Breast epithelium (tissue), 3 donors: ENCODE data around the gene TRAPPC5.

Experiments
- POLR2A ChIP-seq: fragments of 450-650 bp; IDR thresholded peaks from one replicate; pipeline ENCODE4 v1.6.1; 2016; ENCODE audit warnings: antibody characterized with exemption, mild to moderate bottlenecking, moderate library complexity
- POLR2AphosphoS5 ChIP-seq, 3 donors: sonication (generic); formaldehyde crosslinking; IDR thresholded peaks; one replicate each; pipeline ENCODE4 v1.6.1; 2017; ENCODE audit warnings: antibody characterized with exemption in 3 of 3
- TF ChIP-seq, protein P1 (sequence below), 3 donors: fragments of 450-650 bp; IDR thresholded peaks; one replicate each; pipeline ENCODE4 v1.5.1; 2016 to 2017; ENCODE audit warnings: antibody characterized with exemption in 3 of 3, mild to moderate bottlenecking in 3 of 3, moderate library complexity in 3 of 3

GRCh38 chr19:7731218-7731595 lies 50.6 kb downstream of the TRAPPC5 start:
- TF ChIP-seq, protein P1, sequence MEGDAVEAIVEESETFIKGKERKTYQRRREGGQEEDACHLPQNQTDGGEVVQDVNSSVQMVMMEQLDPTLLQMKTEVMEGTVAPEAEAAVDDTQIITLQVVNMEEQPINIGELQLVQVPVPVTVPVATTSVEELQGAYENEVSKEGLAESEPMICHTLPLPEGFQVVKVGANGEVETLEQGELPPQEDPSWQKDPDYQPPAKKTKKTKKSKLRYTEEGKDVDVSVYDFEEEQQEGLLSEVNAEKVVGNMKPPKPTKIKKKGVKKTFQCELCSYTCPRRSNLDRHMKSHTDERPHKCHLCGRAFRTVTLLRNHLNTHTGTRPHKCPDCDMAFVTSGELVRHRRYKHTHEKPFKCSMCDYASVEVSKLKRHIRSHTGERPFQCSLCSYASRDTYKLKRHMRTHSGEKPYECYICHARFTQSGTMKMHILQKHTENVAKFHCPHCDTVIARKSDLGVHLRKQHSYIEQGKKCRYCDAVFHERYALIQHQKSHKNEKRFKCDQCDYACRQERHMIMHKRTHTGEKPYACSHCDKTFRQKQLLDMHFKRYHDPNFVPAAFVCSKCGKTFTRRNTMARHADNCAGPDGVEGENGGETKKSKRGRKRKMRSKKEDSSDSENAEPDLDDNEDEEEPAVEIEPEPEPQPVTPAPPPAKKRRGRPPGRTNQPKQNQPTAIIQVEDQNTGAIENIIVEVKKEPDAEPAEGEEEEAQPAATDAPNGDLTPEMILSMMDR (IDR thresholded peaks at IDR 0.05), result no peak
- TF ChIP-seq POLR2A (no peak), POLR2AphosphoS5 (IDR thresholded peaks at IDR 0.05) (no peak)
